Measurements from ENCODE around the gene NTRK3.

Gene NTRK3

GRCh38 chr15:88011533-88011932, 245.0 kb downstream of the NTRK3 start:
- TF ChIP-seq EZH2phosphoT487 (IDR thresholded peaks at IDR 0.05; ENCODE audit: low read depth) = no peak
- TF ChIP-seq, protein P1, sequence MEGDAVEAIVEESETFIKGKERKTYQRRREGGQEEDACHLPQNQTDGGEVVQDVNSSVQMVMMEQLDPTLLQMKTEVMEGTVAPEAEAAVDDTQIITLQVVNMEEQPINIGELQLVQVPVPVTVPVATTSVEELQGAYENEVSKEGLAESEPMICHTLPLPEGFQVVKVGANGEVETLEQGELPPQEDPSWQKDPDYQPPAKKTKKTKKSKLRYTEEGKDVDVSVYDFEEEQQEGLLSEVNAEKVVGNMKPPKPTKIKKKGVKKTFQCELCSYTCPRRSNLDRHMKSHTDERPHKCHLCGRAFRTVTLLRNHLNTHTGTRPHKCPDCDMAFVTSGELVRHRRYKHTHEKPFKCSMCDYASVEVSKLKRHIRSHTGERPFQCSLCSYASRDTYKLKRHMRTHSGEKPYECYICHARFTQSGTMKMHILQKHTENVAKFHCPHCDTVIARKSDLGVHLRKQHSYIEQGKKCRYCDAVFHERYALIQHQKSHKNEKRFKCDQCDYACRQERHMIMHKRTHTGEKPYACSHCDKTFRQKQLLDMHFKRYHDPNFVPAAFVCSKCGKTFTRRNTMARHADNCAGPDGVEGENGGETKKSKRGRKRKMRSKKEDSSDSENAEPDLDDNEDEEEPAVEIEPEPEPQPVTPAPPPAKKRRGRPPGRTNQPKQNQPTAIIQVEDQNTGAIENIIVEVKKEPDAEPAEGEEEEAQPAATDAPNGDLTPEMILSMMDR (IDR thresholded peaks at IDR 0.05; ENCODE audit: low read depth, low read length) = no peak
- H3K4me3 ChIP-seq (ENCODE audit: low read length) = no peak overlapping the region
- no peak overlapping the region for H3K9ac ChIP-seq (ENCODE audit: low read length)
- H3K4me2 ChIP-seq (ENCODE audit: low read length) = no peak overlapping the region
- peaks cover 41% of the 10 kb centered on the region for H3K27me3 ChIP-seq (ENCODE audit: low read depth, low read length)
- H3K79me2 ChIP-seq (ENCODE audit: low read length) = no peaks in the 10 kb centered on the region
- H3K9me3 ChIP-seq (ENCODE audit: insufficient read depth, low read length) = no peaks in the 10 kb centered on the region
- no peaks in the 10 kb centered on the region for H3K36me3 ChIP-seq (replicated peaks; ENCODE audit: low read depth, low read length)
- H4K20me1 ChIP-seq (ENCODE audit: insufficient read depth, low read length) = no peaks in the 10 kb centered on the region
- H2AFZ ChIP-seq (ENCODE audit: low read depth, low read length) = no peak overlapping the region
- H3K27ac ChIP-seq (ENCODE audit: low read length) = no peak overlapping the region
- H3K4me1 ChIP-seq (ENCODE audit: low read length) = no peaks in the 10 kb centered on the region

GRCh38 chr15:88006146-88006545, 250.4 kb downstream of the NTRK3 start:
- TF ChIP-seq, protein P1 (IDR thresholded peaks at IDR 0.05; ENCODE audit: low read depth, low read length) = no peak
- TF ChIP-seq EZH2phosphoT487 (IDR thresholded peaks at IDR 0.05; ENCODE audit: low read depth) = no peak

GRCh38 chr15:88004399-88004798, 252.1 kb downstream of the NTRK3 start:
- H3K9me3 ChIP-seq (ENCODE audit: insufficient read depth, low read length) = 0 out of 2 replicates have a peak, but pooled peaks cover 6% of the 10 kb centered on the region
- TF ChIP-seq, protein P1 (IDR thresholded peaks at IDR 0.05; ENCODE audit: low read depth, low read length) = no peak
- no peak for TF ChIP-seq EZH2phosphoT487 (IDR thresholded peaks at IDR 0.05; ENCODE audit: low read depth)
- no peak overlapping the region for H2AFZ ChIP-seq (ENCODE audit: low read depth, low read length)
- H3K79me2 ChIP-seq (ENCODE audit: low read length) = no peaks in the 10 kb centered on the region
- no peak overlapping the region for H3K9ac ChIP-seq (ENCODE audit: low read length)
- H4K20me1 ChIP-seq (ENCODE audit: insufficient read depth, low read length) = no peaks in the 10 kb centered on the region
- H3K27ac ChIP-seq (ENCODE audit: low read length) = no peak overlapping the region
- H3K27me3 ChIP-seq (ENCODE audit: low read depth, low read length) = peaks cover 34% of the 10 kb centered on the region
- H3K4me2 ChIP-seq (ENCODE audit: low read length) = no peak overlapping the region
- H3K36me3 ChIP-seq (replicated peaks; ENCODE audit: low read depth, low read length) = no peaks in the 10 kb centered on the region
- no peak overlapping the region for H3K4me3 ChIP-seq (ENCODE audit: low read length)
- H3K4me1 ChIP-seq (ENCODE audit: low read length) = no peaks in the 10 kb centered on the region

More at GRCh38 chr15:88006146-88006545, 250.4 kb downstream of the NTRK3 start:
- Histone ChIP-seq H3K36me3 (replicated peaks; ENCODE audit: low read depth, low read length) (no peaks in the 10 kb centered on the region), H3K79me2 (ENCODE audit: low read length) (no peaks in the 10 kb centered on the region), H3K4me3 (ENCODE audit: low read length) (no peak overlapping the region), H2AFZ (ENCODE audit: low read depth, low read length) (no peak overlapping the region), H3K27ac (ENCODE audit: low read length) (no peak overlapping the region), H3K9ac (ENCODE audit: low read length) (no peak overlapping the region), H4K20me1 (ENCODE audit: insufficient read depth, low read length) (no peaks in the 10 kb centered on the region), H3K9me3 (ENCODE audit: insufficient read depth, low read length) (0 out of 2 replicates have a peak, but pooled peaks cover under 1% of the 10 kb centered on the region), H3K4me2 (ENCODE audit: low read length) (no peak overlapping the region), H3K4me1 (ENCODE audit: low read length) (no peaks in the 10 kb centered on the region), H3K27me3 (ENCODE audit: low read depth, low read length) (peaks cover 46% of the 10 kb centered on the region)

DNA sequence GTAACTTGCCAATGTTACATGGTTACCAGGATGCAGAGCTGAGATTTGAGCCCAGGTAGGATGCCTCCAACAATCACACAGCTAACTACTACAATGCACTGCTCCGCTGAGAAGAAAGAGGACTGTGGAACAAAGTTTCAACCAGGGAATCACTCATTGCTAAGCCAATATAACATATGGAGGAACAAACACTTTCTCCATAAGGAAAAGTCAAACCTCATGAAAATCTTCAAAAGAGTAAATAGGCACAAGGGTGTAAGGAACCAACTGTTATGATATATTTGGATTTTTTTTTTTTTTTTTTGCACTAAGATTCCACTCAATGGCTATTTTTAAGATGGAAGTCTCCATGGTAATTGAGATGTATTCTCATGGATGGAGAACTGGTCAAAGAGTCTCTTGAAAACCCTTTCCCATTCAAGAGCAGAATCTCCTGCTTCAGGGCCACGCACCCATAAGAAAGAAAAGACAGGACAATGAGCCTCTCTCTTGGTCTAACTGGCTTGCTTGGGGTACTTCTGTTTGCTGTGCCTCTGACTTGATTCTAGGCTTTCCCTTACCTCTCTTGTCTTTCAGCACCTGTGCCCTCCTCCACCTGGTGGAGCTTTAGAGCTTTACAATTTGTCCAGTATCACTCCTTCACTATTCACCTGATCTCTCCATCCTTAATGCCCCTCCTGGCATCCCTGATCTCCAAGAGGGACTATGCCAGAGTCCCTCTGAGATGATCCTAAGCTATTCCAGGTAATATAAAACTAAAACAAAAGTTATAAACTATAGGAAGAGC, 252.8 kb downstream of the NTRK3 start:
- Histone ChIP-seq H3K9me3 (ENCODE audit: insufficient read depth, low read length) (0 out of 2 replicates have a peak, but pooled peaks cover 6% of the 10 kb centered on the region), H3K27ac (ENCODE audit: low read length) (no peak overlapping the region), H3K9ac (ENCODE audit: low read length) (no peak overlapping the region), H3K27me3 (ENCODE audit: low read depth, low read length) (peaks cover 31% of the 10 kb centered on the region), H3K36me3 (replicated peaks; ENCODE audit: low read depth, low read length) (no peaks in the 10 kb centered on the region), H4K20me1 (ENCODE audit: insufficient read depth, low read length) (no peaks in the 10 kb centered on the region), H2AFZ (ENCODE audit: low read depth, low read length) (no peak overlapping the region), H3K4me1 (ENCODE audit: low read length) (no peaks in the 10 kb centered on the region), H3K79me2 (ENCODE audit: low read length) (no peaks in the 10 kb centered on the region), H3K4me3 (ENCODE audit: low read length) (no peak overlapping the region), H3K4me2 (ENCODE audit: low read length) (no peak overlapping the region)
- TF ChIP-seq EZH2phosphoT487 (IDR thresholded peaks at IDR 0.05; ENCODE audit: low read depth) = no peak
- TF ChIP-seq, protein P1 (IDR thresholded peaks at IDR 0.05; ENCODE audit: low read depth, low read length) = peak; percentile 18; the same call in 1 of the 2 replicates
